ENCODE data around the gene EIF4G3.
"Not testable (repeated sequence)": the region's sequence is repeated elsewhere in the genome, so short reads cannot be mapped to it uniquely, and the experiment has no call there.

The EIF4G3 gene

GRCh38 chr1:20854529-20854928 is 322.2 kb downstream of the EIF4G3 start:
- DNase-seq, result no peak

DNA sequence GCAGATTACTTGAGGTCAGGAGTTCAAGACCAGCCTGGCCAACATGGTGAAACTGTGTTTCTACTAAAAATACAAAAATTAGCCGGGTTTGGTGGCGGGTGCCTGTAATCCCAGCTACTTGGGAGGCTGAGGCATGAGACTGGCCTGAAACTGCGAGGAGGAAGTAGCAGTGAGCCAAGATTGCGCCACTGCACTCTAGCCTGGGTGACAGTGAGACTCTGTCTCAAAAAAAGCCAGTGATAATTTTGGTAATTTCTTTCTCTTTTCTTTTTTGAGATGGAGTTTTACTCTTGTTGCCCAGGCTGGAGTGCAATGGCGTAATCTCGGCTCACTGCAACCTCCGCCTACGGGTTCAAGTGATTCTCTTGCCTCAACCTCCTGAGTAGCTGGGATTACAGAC is 324.9 kb downstream of the EIF4G3 start:
- not testable (repeated sequence) for DNase-seq

GRCh38 chr1:20850021-20850420 is 326.7 kb downstream of the EIF4G3 start:
- no peak for DNase-seq

- no peak for DNase-seq
These were observed 327.6 kb downstream of the EIF4G3 start for GRCh38 chr1:20849100-20849499.

DNA sequence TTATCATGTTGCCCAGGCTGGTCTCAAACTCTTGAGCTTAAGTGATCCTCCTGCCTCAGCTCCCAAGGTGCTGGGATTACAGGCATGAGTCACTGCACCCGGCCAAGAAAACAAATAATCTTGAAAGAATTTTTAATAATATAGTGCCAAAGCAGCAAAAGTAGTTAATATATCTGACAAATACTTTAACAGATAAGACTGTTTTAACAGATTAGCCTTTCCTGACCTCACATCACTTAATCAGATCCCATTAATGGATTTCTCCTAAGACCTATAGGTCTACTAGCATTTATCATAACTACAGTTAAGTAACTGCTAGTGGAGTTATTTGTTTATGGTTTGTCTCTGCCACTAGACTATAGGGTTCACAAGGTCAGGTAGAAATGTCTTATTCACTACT is 328.5 kb downstream of the EIF4G3 start:
- no peak for DNase-seq

DNA sequence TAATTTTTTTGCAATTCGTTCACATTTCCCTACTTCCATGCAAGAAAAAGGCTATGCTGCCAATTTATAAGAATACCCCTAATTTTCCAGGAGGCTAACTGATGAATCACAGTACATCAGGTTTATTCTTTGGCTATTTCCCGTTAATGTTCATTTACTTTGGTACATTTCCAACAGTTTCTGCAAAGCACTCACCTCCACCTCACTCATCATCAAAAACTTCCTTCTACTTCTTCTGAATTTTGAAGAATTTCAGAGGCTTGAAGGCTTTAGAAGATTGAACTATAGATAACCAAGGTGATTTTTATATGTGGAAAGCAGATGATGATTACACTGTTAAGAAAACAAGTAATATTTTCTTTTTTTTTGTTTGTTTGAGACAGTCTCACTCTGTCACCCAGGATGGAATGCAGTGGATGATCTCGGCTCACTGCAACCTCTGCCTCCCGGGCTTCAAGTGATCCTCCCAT is 329.1 kb downstream of the EIF4G3 start:
- DNase-seq, result no peak

DNA sequence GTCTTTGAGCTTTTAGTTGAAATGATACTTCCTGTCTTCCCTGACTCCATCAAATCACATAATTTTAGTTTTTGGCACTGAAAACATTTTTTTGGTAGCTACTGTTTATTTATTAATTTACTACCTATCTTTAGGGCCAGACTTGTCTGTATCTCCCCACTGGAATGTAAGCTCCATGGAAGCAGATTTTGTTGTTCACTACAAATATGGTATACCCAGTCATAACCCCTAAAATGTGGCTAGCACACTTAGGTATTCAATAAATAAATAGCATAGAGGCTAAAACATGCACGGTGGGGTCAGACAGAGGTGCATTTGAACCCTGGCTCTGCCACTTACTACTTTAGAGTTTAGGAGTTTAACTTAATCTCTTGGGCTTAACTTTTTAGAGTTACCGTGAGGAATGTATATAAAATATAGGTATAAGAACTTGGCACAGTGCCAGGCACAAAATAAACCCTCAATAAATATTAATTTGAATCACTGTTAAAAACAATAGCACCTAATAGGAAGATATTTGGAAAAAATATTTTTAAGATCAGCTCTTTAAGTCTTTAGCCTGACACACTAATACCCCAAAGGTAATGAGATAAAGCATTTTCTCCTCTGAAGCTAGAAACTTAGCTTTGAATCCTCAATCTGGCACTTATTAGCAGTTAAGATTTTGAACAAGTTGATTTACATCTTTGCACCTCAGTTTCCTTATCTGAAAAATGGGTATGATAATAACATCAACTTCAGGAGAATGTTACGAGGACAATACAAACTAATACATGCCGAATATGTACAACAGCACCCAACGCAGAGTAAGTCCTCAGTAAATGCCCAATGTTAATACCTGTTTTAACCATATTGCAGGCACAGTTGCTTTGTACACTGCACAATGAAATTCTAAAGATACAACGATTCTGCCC is 330.0 kb downstream of the EIF4G3 start:
- DNase-seq, result no peak

DNA sequence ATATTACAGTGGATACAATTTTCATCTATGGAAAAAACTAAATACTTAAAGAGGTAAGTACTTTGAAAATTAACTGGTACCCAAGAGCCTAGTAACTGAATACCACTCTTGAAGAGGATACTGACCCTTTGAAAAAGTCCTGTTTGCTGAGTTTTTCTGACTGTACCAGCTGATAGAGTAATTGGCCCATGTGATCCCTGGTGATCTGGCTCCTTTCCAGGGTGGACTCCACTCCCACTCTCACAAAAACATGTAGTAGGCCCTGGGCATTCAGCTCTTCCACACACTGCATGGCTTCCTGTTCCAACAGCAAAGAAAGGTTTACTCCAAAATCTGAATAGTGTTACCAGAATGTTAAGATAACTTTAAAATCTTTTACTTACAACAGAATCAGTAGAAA is 336.0 kb downstream of the EIF4G3 start:
- no peak for DNase-seq

GRCh38 chr1:20837554-20838192 is 339.0 kb downstream of the EIF4G3 start:
- DNase-seq, result no peak

GRCh38 chr1:20836230-20836629 is 340.5 kb downstream of the EIF4G3 start:
- no peak for DNase-seq

GRCh38 chr1:20834780-20835179 is 341.9 kb downstream of the EIF4G3 start:
- DNase-seq, result no peak

GRCh38 chr1:20834192-20834591 is 342.5 kb downstream of the EIF4G3 start:
- no peak for DNase-seq

DNA sequence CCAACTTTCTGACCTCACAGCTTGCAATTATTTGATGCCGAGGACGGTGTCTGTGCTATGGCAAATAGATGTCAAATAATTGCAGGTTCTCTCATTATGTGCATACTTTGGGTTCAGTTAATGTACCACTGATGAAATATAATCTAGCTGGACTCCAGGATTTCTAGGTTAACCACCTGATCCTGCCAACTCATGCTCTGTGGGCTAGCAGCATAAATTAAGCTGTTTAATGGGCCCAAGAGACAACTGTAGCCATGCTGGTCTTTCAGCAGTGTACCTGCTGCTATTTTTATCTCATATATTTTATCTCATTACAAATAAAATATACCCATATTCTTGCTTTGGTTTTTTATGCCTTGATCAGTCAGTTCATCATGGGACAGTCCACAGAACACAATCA is 346.3 kb downstream of the EIF4G3 start:
- DNase-seq, result no peak

GRCh38 chr1:20829946-20830345 is 346.8 kb downstream of the EIF4G3 start:
- DNase-seq, result no peak

- DNase-seq, result no peak
These were observed 347.2 kb downstream of the EIF4G3 start for GRCh38 chr1:20829531-20829930.

- DNase-seq, result no peak
These were observed 352.9 kb downstream of the EIF4G3 start for GRCh38 chr1:20823845-20824244.

DNA sequence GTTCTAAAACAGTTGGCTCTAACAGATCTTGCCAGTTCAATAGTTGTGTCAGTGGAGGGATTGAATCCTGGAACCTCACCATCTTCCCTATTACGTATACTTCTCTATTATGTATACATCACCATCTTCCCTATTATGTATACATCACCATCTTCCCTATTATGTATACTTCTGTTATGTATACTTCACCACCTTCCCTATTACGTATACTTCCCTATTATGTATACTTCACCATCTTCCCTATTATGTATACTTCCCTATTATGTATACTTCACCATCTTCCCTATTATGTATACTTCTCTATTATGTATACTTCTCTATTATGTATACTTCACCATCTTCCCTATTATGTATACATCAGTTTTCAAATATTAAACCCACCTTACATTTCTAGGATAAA is 355.2 kb downstream of the EIF4G3 start:
- DNase-seq, result no peak

DNA sequence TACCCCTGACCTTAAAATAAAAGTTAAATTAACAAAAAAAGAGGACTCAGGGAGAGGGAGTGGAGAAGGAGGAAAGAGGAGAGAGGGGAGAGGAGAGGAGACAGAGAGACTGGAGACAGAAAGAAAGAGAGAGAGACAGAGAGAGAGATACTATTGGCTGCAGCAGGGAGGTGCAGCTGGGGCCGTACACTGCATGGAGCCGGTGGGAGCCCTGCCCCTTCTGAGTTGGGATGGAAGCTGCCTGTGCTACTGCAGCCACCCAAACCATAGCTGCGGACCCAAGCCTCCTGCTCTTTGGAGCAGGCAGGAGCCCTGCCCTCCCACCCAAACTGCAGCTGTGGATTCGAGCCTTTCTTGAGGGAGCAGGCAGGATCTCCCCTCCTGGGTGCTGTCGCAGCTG is 356.9 kb downstream of the EIF4G3 start:
- no peak for DNase-seq

DNA sequence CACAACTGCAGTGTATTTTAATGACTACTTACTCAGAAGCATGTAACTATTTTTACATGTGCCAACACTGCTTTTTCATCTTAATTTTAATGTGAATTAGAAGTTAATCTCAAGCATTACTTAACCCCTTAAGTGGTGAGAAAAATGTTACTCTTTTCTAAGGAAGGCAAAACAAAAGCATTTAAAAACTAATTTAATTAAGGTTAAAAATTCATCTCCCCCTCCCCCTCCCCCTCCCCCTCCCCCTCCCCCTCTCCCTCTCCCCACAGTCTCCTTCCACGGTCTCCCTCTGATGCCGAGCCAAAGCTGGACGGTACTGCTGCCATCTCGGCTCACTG is 362.2 kb downstream of the EIF4G3 start:
- DNase-seq, result no peak

DNA sequence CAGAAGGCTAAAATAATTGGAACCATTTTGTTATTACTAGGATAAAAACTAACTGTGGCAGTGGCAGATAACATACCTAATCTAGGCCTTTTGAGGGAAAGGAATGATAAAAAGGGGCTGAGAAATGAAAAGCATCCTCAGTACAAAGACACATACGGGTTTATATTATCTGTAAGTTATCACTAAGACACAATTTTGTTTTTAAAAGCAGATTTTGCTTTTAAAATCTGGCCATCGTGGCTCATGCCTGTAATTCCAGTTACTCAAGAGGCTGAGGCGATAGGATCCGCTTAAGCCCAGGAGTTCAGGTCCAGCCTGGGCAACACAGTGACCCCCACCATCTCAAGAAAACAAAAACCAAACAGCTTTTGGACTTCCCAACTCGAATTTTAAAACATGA is 364.8 kb downstream of the EIF4G3 start:
- DNase-seq, result no peak

- DNase-seq, result no peak
These were observed 383.5 kb downstream of the EIF4G3 start for GRCh38 chr1:20793236-20793635.

DNA sequence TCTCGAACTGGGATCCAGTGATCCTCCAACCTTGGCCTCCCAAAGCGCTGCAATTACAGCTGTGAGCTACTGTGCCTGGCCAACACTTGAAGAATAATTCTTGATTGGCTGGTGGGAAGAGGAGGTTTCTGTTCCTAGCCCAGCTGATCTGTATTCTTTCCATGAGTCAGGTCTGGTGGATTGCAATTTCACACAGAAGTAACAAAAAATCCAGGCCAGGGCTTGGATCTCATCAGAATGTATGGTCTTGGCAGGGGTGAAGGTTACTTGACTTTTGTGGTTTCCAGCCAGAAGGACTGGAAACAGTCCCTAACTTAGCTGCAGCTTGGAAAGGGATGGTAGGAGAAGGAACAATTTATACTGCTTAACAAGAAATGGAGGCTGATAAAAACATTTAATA is 384.5 kb downstream of the EIF4G3 start:
- DNase-seq, result no peak

GRCh38 chr1:20790785-20791184 is 385.9 kb downstream of the EIF4G3 start:
- DNase-seq, result no peak

DNA sequence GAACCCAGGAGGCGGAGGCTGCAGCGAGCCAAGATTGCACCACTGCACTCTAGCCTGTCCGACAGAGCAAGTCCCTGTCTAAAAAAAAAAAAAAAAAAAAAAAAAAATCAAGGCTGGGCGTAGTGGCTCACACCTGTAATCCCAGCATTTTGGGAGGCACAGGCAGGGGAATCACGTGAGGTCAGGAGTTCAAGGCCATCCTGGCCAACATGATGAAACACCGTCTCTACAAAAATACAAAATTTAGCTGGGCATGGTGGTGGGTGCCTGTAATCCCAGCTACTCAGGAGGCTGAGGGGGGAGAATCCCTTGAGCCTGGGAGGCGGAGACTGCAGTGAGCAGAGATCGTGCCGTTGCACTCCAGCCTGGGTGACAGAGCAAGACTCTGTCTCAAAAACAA is 387.1 kb downstream of the EIF4G3 start:
- not testable (repeated sequence) for DNase-seq

All from activated naive CD4-positive, alpha-beta T cell (primary cell).